HepG2 (cell line): ENCODE measurements around the gene CES5A. TPM values are rescaled to one million over a fixed set of nuclear protein-coding genes. Genes with fewer than 3 reads are reported as not detected.
A peak's percentile ranks its signal among the peaks of the same experiment; 100 is the strongest.

ENCODE experiments used
- ARID5B ChIP-seq: IDR thresholded peaks from 2 replicates; pipeline ENCODE4 v1.4.0; 2020; ENCODE audit warnings: mild to moderate bottlenecking, missing genetic modification reagents
- ARNT2 ChIP-seq: sonication (generic); formaldehyde crosslinking; IDR thresholded peaks from 2 replicates; pipeline ENCODE4 v1.8.0; 2022; ENCODE audit warnings: mild to moderate bottlenecking, low read depth, missing genetic modification reagents, moderate library complexity
- ELF4 ChIP-seq: sonication (generic); formaldehyde crosslinking; IDR thresholded peaks from 2 replicates; pipeline ENCODE4 v1.5.0; 2020; ENCODE audit warnings: missing genetic modification reagents, mild to moderate bottlenecking, moderate library complexity, borderline replicate concordance
- HIVEP1 ChIP-seq: sonication (generic); formaldehyde crosslinking; IDR thresholded peaks from 2 replicates; pipeline ENCODE4 v1.4.0; 2020; ENCODE audit warnings: mild to moderate bottlenecking, missing genetic modification reagents
- JUN ChIP-seq: sonication (generic); formaldehyde crosslinking; IDR thresholded peaks from 2 replicates; pipeline ENCODE4 v1.4.0; 2020; ENCODE audit warnings: mild to moderate bottlenecking, missing genetic modification reagents
- MBD4 ChIP-seq: IDR thresholded peaks from 2 replicates; pipeline ENCODE4 v1.6.1; 2012; ENCODE audit warnings: low read length, inconsistent platforms, borderline replicate concordance
- PLSCR1 ChIP-seq: sonication (generic); formaldehyde crosslinking; IDR thresholded peaks from 2 replicates; pipeline ENCODE4 v1.5.0; 2020; ENCODE audit warnings: missing genetic modification reagents, mild to moderate bottlenecking, borderline replicate concordance
- POGK ChIP-seq: sonication (generic); formaldehyde crosslinking; conservative IDR thresholded peaks from 2 replicates; pipeline ENCODE4 v1.8.0; 2022; ENCODE audit warnings: mild to moderate bottlenecking, moderate library complexity, missing genetic modification reagents
- POGZ ChIP-seq: sonication (generic); formaldehyde crosslinking; IDR thresholded peaks from 2 replicates; pipeline ENCODE4 v1.4.0; 2020; ENCODE audit warnings: mild to moderate bottlenecking, missing genetic modification reagents
- RORA ChIP-seq: sonication (generic); formaldehyde crosslinking; IDR thresholded peaks from 2 replicates; pipeline ENCODE4 v1.5.0; 2020; ENCODE audit warnings: mild to moderate bottlenecking, missing genetic modification reagents, moderate library complexity
- SP5 ChIP-seq: IDR thresholded peaks from 2 replicates; pipeline ENCODE4 v1.6.1; 2016; ENCODE audit warnings: low read depth, borderline replicate concordance
- TRIM22 ChIP-seq: fragments of 450-650 bp; IDR thresholded peaks from 2 replicates; pipeline ENCODE4 v1.6.1; 2017
- ZFP36L1 ChIP-seq: sonication (generic); formaldehyde crosslinking; IDR thresholded peaks from 2 replicates; pipeline ENCODE4 v1.8.0; 2022; ENCODE audit warnings: mild to moderate bottlenecking, missing genetic modification reagents, moderate library complexity
- ZNF124 ChIP-seq: sonication (generic); formaldehyde crosslinking; IDR thresholded peaks from 2 replicates; pipeline ENCODE4 v1.4.0; 2020; ENCODE audit warnings: missing genetic modification reagents
- ZNF451 ChIP-seq: sonication (generic); formaldehyde crosslinking; IDR thresholded peaks from 2 replicates; pipeline ENCODE4 v1.5.0; 2020; ENCODE audit warnings: mild to moderate bottlenecking, missing genetic modification reagents
- ZNF547 ChIP-seq: sonication (generic); formaldehyde crosslinking; IDR thresholded peaks from 2 replicates; pipeline ENCODE4 v1.5.1; 2020; ENCODE audit warnings: mild to moderate bottlenecking, missing genetic modification reagents
- ZNF770 ChIP-seq: sonication (generic); formaldehyde crosslinking; IDR thresholded peaks from 2 replicates; pipeline ENCODE4 v1.5.0; 2020; ENCODE audit warnings: mild to moderate bottlenecking, missing genetic modification reagents
- ZNF878 ChIP-seq: sonication (generic); formaldehyde crosslinking; IDR thresholded peaks from 2 replicates; pipeline ENCODE4 v1.8.1; 2023; ENCODE audit warnings: mild to moderate bottlenecking, missing genetic modification reagents, moderate library complexity
- polyA plus RNA-seq, 8 experiments: library from polyadenylated mRNA; depleted of rRNA in 3 of 8; stranded (reverse) in 7 of 8; unstranded in 1 of 8; fragments of >200 nt; fragmentation: Illumina TruSeq in 4 of 8; extraction: Trizol in 4 of 8; gene quantifications; 2 replicates each; pipeline versions ENCODE4 v1.2.1 to v1.2.3, GENCODE V29; 2011 to 2016; ENCODE audit warnings: low read depth in 4 of 8, missing spikeins in 1 of 8, mixed read lengths in 1 of 8; ENCODE audit not compliant: insufficient read depth in 1 of 8
- total RNA-seq, 5 experiments: library from RNA; depleted of rRNA; stranded (reverse); fragments of >200 nt; fragmentation: Illumina TruSeq; extraction: Trizol; gene quantifications; 2 replicates each; pipeline ENCODE4 v1.2.3, GENCODE V29; 2016; ENCODE audit warnings: low read depth in 1 of 5

Gene CES5A
- total and polyA plus RNA-seq, 2 of the 13 experiments (the other 11 are each of a cell fraction or from before 2014, with no cell fraction given), result not detected

GRCh38 chr16:55832773-55833691 is 42.1 kb downstream of the CES5A start, which contains the start of gene CES1 (continued):
- TF ChIP-seq POGK (CRISPR knock-in tag), result peak; percentile 79; the same call in 1 of the 2 replicates
- peak; percentile 59; the same call in 1 of the 2 replicates for TF ChIP-seq ZNF878 (CRISPR knock-in tag)
- peak; percentile 54; the same call in 1 of the 2 replicates for TF ChIP-seq ZNF124 (CRISPR knock-in tag)
- 0 out of 2 replicates have a peak, but pooled peaks have one; percentile 23 for TF ChIP-seq ZNF451 (CRISPR knock-in tag)
- TF ChIP-seq POGZ (CRISPR knock-in tag), result peak; percentile 76
- 0 out of 2 replicates have a peak, but pooled peaks have one; percentile 50 for TF ChIP-seq ZNF547
- peak; percentile 94 for TF ChIP-seq SP5
- no peak for TF ChIP-seq JUN (CRISPR knock-in tag)
- peak; percentile 84 for TF ChIP-seq ARID5B (CRISPR knock-in tag)
- peak; percentile 52; the same call in 1 of the 2 replicates for TF ChIP-seq ZNF770 (CRISPR knock-in tag)
- TF ChIP-seq ELF4 (CRISPR knock-in tag), result no peak
- no peak for TF ChIP-seq MBD4
- TF ChIP-seq RORA (CRISPR knock-in tag), result no peak
- no peak for TF ChIP-seq TRIM22
- no peak for TF ChIP-seq PLSCR1
- TF ChIP-seq ARNT2 (CRISPR knock-in tag), result peak; percentile 76
- TF ChIP-seq ZFP36L1 (CRISPR knock-in tag), result peak; percentile 85; the same call in 1 of the 2 replicates
- peak; percentile 61 for TF ChIP-seq HIVEP1 (CRISPR knock-in tag)
